ENCODE data around the gene CFAP77.

DNA sequence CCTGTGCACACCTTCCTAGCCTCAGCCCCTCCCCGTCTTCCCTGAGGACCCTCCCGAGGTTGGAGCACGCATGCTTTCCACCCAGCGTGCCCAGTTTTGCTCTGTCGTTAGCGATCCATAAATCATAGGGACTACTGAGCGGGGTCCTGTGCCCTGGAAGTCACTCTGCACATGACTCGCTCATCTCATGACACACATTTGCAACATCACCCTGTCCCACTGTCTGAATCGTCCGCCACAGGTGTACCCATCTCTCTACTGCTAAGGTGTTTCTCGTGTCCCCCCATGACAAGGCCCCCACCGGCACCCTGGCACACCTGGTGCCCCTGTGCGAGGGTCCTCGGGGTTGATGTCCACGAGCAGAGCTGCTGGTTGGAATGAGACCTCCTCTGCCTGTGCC, 103.4 kb downstream of the CFAP77 start:
- TF ChIP-seq POLR2AphosphoS5 (IDR thresholded peaks at IDR 0.05) (no peak), POLR2A (IDR thresholded peaks at IDR 0.05) (no peak)
- TF ChIP-seq, protein P1, sequence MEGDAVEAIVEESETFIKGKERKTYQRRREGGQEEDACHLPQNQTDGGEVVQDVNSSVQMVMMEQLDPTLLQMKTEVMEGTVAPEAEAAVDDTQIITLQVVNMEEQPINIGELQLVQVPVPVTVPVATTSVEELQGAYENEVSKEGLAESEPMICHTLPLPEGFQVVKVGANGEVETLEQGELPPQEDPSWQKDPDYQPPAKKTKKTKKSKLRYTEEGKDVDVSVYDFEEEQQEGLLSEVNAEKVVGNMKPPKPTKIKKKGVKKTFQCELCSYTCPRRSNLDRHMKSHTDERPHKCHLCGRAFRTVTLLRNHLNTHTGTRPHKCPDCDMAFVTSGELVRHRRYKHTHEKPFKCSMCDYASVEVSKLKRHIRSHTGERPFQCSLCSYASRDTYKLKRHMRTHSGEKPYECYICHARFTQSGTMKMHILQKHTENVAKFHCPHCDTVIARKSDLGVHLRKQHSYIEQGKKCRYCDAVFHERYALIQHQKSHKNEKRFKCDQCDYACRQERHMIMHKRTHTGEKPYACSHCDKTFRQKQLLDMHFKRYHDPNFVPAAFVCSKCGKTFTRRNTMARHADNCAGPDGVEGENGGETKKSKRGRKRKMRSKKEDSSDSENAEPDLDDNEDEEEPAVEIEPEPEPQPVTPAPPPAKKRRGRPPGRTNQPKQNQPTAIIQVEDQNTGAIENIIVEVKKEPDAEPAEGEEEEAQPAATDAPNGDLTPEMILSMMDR (IDR thresholded peaks at IDR 0.05): no peak

All from breast epithelium (tissue), 3 donors.